HEK293 (cell line): ENCODE measurements around the gene MAPK9.

Source experiments
- CTCF ChIA-PET: fragments of 350-600 bp; formaldehyde crosslinking; extraction: SDS; loops from one replicate; lab custom pipeline; 2021; ENCODE audit warnings: antibody characterized with exemption; lab: Yijun Ruan, JAX
- POLR2A ChIA-PET: fragments of 300-600 bp; formaldehyde crosslinking; extraction: SDS; loops from one replicate; lab custom pipeline; 2020; ENCODE audit warnings: antibody characterized with exemption, inconsistent platforms; lab: Yijun Ruan, JAX
- H3K27ac ChIP-seq: fragments of 200-500 bp; sonication (Bioruptor generic); 2 replicates; pipeline ENCODE4 v1.5.1; 2014; ENCODE audit warnings: low read depth, low read length, control low read depth, inconsistent platforms; ENCODE audit errors: extremely low read depth
- H3K36me3 ChIP-seq, 2 experiments: fragments of 200-500 bp in 1 of 2; sonication (Bioruptor generic) in 1 of 2; 1 replicate in 1 of 2; 2 replicates in 1 of 2; pipeline ENCODE4 v1.5.1; 2014 to 2017; ENCODE audit warnings: inconsistent platforms in 2 of 2, low read length in 2 of 2; ENCODE audit not compliant: control insufficient read depth in 2 of 2, insufficient read depth in 1 of 2
- H3K4me1 ChIP-seq: fragments of 200-500 bp; sonication (Bioruptor generic); 2 replicates; pipeline ENCODE4 v1.5.1; 2014; ENCODE audit warnings: mild to moderate bottlenecking, low read length, inconsistent platforms; ENCODE audit not compliant: control insufficient read depth, insufficient read depth
- H3K4me3 ChIP-seq: 2 replicates; pipeline ENCODE4 v1.5.1; 2011; ENCODE audit warnings: low read depth, mild to moderate bottlenecking, control low read depth, low read length, moderate library complexity
- H3K9me3 ChIP-seq: fragments of 200-500 bp; sonication (Bioruptor generic); 2 replicates; pipeline ENCODE4 v1.5.1; 2014; ENCODE audit warnings: low read depth, low read length, inconsistent platforms; ENCODE audit not compliant: control insufficient read depth, insufficient read depth
- BCL11A ChIP-seq: fragments of 450-650 bp; formaldehyde crosslinking; IDR thresholded peaks from 2 replicates; pipeline ENCODE4 v1.5.1; 2016; ENCODE audit warnings: low read depth, missing biosample characterization, missing genetic modification characterization
- GLI4 ChIP-seq: fragments of 450-650 bp; formaldehyde crosslinking; IDR thresholded peaks from 2 replicates; pipeline ENCODE4 v1.5.1; 2016; ENCODE audit warnings: missing biosample characterization, missing genetic modification characterization
- GLIS1 ChIP-seq: fragments of 450-650 bp; formaldehyde crosslinking; IDR thresholded peaks from 2 replicates; pipeline ENCODE4 v1.5.1; 2016; ENCODE audit warnings: missing biosample characterization, missing genetic modification characterization
- GLIS2 ChIP-seq: fragments of 450-650 bp; formaldehyde crosslinking; IDR thresholded peaks from 2 replicates; pipeline ENCODE4 v1.5.1; 2016; ENCODE audit warnings: missing biosample characterization, missing genetic modification characterization
- HOXA7 ChIP-seq: sonication (generic); formaldehyde crosslinking; IDR thresholded peaks from 2 replicates; pipeline ENCODE4 v1.8.1; 2022; ENCODE audit warnings: missing genetic modification reagents, borderline replicate concordance
- KLF7 ChIP-seq: fragments of 450-650 bp; formaldehyde crosslinking; IDR thresholded peaks from 2 replicates; pipeline ENCODE4 v1.5.1; 2016; ENCODE audit warnings: missing biosample characterization, missing genetic modification characterization, borderline replicate concordance
- SP7 ChIP-seq: fragments of 450-650 bp; formaldehyde crosslinking; IDR thresholded peaks from 2 replicates; pipeline ENCODE4 v1.5.1; 2016; ENCODE audit warnings: missing biosample characterization, missing genetic modification characterization
- ZBTB1 ChIP-seq: fragments of 450-650 bp; formaldehyde crosslinking; IDR thresholded peaks from 2 replicates; pipeline ENCODE4 v1.5.1; 2016; ENCODE audit warnings: missing biosample characterization, missing genetic modification characterization
- ZBTB20 ChIP-seq: fragments of 450-650 bp; formaldehyde crosslinking; IDR thresholded peaks from 2 replicates; pipeline ENCODE4 v1.5.1; 2016; ENCODE audit warnings: missing biosample characterization, missing genetic modification characterization
- ZBTB7A ChIP-seq: fragments of 450-650 bp; formaldehyde crosslinking; IDR thresholded peaks from 2 replicates; pipeline ENCODE4 v1.5.1; 2016; ENCODE audit warnings: low read depth, missing biosample characterization, missing genetic modification characterization
- ZBTB8A ChIP-seq: fragments of 450-650 bp; formaldehyde crosslinking; IDR thresholded peaks from 2 replicates; pipeline ENCODE4 v1.5.1; 2016; ENCODE audit warnings: missing biosample characterization, missing genetic modification characterization
- ZFP37 ChIP-seq: fragments of 450-650 bp; formaldehyde crosslinking; IDR thresholded peaks from 2 replicates; pipeline ENCODE4 v1.5.1; 2016; ENCODE audit warnings: missing biosample characterization, missing genetic modification characterization
- ZNF112 ChIP-seq: fragments of 450-650 bp; formaldehyde crosslinking; IDR thresholded peaks from 2 replicates; pipeline ENCODE4 v1.5.0; 2017; ENCODE audit warnings: missing biosample characterization, missing genetic modification characterization
- ZNF133 ChIP-seq: fragments of 450-650 bp; formaldehyde crosslinking; IDR thresholded peaks from 2 replicates; pipeline ENCODE4 v1.5.1; 2016; ENCODE audit warnings: missing biosample characterization, missing genetic modification characterization
- ZNF157 ChIP-seq: fragments of 450-650 bp; formaldehyde crosslinking; IDR thresholded peaks from 2 replicates; pipeline ENCODE4 v1.5.1; 2016; ENCODE audit warnings: missing biosample characterization, missing genetic modification characterization
- ZNF18 ChIP-seq: fragments of 450-650 bp; formaldehyde crosslinking; IDR thresholded peaks from 2 replicates; pipeline ENCODE4 v1.5.1; 2016; ENCODE audit warnings: missing biosample characterization, missing genetic modification characterization
- ZNF184 ChIP-seq: fragments of 450-650 bp; IDR thresholded peaks from 2 replicates; pipeline ENCODE4 v1.5.1; 2018; ENCODE audit warnings: missing biosample characterization, mild to moderate bottlenecking, missing genetic modification characterization
- ZNF302 ChIP-seq: fragments of 450-650 bp; formaldehyde crosslinking; IDR thresholded peaks from 2 replicates; pipeline ENCODE4 v1.5.1; 2016; ENCODE audit warnings: missing biosample characterization, missing genetic modification characterization, low read depth
- ZNF335 ChIP-seq: fragments of 450-650 bp; formaldehyde crosslinking; conservative IDR thresholded peaks from 2 replicates; pipeline ENCODE4 v1.5.1; 2016; ENCODE audit warnings: missing biosample characterization, missing genetic modification characterization
- ZNF366 ChIP-seq: fragments of 450-650 bp; formaldehyde crosslinking; conservative IDR thresholded peaks from 2 replicates; pipeline ENCODE4 v1.5.1; 2016; ENCODE audit warnings: missing biosample characterization, missing genetic modification characterization
- ZNF404 ChIP-seq: fragments of 450-650 bp; formaldehyde crosslinking; IDR thresholded peaks from 2 replicates; pipeline ENCODE4 v1.5.1; 2017; ENCODE audit warnings: missing biosample characterization, missing genetic modification characterization
- ZNF416 ChIP-seq: fragments of 450-650 bp; formaldehyde crosslinking; IDR thresholded peaks from 2 replicates; pipeline ENCODE4 v1.5.1; 2016; ENCODE audit warnings: missing biosample characterization, missing genetic modification characterization
- ZNF501 ChIP-seq: fragments of 450-650 bp; formaldehyde crosslinking; IDR thresholded peaks from 2 replicates; pipeline ENCODE4 v1.5.1; 2016; ENCODE audit warnings: missing biosample characterization, missing genetic modification characterization
- ZNF585B ChIP-seq: fragments of 450-650 bp; formaldehyde crosslinking; IDR thresholded peaks from 2 replicates; pipeline ENCODE4 v1.5.1; 2016; ENCODE audit warnings: missing biosample characterization, missing genetic modification characterization
- ZNF658 ChIP-seq: fragments of 450-650 bp; formaldehyde crosslinking; IDR thresholded peaks from 2 replicates; pipeline ENCODE4; 2016; ENCODE audit warnings: missing biosample characterization, missing genetic modification characterization
- ZNF660 ChIP-seq: fragments of 450-650 bp; IDR thresholded peaks from 2 replicates; pipeline ENCODE4 v1.5.1; 2018; ENCODE audit warnings: missing biosample characterization, mild to moderate bottlenecking, missing genetic modification characterization
- ZSCAN4 ChIP-seq: fragments of 450-650 bp; formaldehyde crosslinking; IDR thresholded peaks from 2 replicates; pipeline ENCODE4 v1.5.1; 2017; ENCODE audit warnings: missing biosample characterization, missing genetic modification characterization
- TF ChIP-seq, protein P1 (sequence below): fragments of 450-650 bp; formaldehyde crosslinking; IDR thresholded peaks from 2 replicates; pipeline ENCODE4 v1.5.1; 2016; ENCODE audit warnings: missing biosample characterization, missing genetic modification characterization

Gene MAPK9

DNA sequence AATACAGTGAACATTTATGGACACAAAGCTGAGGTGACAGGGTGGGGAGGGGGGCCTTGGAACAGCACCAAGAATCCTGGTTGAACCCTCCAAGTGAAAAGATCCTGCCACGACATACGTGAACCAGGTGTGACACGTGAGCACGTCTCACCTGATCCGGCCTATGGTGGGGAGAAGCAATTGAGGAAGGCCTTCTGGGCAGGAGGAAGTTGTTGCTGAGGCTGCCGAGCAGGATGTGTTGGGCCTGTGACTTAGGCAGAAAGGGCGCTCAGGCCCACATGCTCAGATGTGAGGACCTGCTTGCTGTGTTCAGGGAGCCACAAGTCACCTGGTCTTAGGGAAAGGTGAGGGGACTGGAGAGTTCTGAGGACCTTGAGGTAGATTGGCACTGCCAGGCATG, 2.5 kb upstream of the MAPK9 start:
- Histone ChIP-seq H3K9me3 (no peaks in the 10 kb centered on the region), H3K4me1 (0 out of 2 replicates have a peak, but pooled peaks cover 2% of the 10 kb centered on the region), H3K27ac (no peak overlapping the region), H3K4me3 (no peak overlapping the region), H3K36me3 (peaks cover 4 to 10% of the 10 kb centered on the region in 2 experiments; a peak in 2 of 3 replicates)
- CTCF ChIA-PET: interaction anchor here (0.6 to 5.6 kb wide), 16 partner anchors 8 to 471 kb away, joined by 3 to 47 read pairs (median 6); no protein-coding TSS in a partner anchor
- TF ChIP-seq, protein P1, sequence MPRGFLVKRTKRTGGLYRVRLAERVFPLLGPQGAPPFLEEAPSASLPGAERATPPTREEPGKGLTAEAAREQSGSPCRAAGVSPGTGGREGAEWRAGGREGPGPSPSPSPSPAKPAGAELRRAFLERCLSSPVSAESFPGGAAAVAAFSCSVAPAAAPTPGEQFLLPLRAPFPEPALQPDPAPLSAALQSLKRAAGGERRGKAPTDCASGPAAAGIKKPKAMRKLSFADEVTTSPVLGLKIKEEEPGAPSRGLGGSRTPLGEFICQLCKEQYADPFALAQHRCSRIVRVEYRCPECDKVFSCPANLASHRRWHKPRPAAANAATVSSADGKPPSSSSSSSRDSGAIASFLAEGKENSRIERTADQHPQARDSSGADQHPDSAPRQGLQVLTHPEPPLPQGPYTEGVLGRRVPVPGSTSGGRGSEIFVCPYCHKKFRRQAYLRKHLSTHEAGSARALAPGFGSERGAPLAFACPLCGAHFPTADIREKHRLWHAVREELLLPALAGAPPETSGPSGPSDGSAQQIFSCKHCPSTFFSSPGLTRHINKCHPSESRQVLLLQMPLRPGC (tag by site-specific recombination): no peak
- no peak for TF ChIP-seq ZNF366
- TF ChIP-seq ZFP37 (tag by site-specific recombination): no peak
- no peak for TF ChIP-seq ZBTB7A
- TF ChIP-seq ZNF157: no peak
- TF ChIP-seq ZNF501: no peak
- TF ChIP-seq ZNF585B (tag by site-specific recombination): no peak
- no peak for TF ChIP-seq ZNF416
- TF ChIP-seq ZNF112 (tag by site-specific recombination): no peak
- no peak for TF ChIP-seq BCL11A (tag by site-specific recombination)
- no peak for TF ChIP-seq ZNF18 (tag by site-specific recombination)
- no peak for TF ChIP-seq HOXA7 (CRISPR knock-in tag)
- no peak for TF ChIP-seq ZNF302 (tag by site-specific recombination)
- no peak for TF ChIP-seq ZNF184 (tag by site-specific recombination)
- TF ChIP-seq GLI4: no peak
- POLR2A ChIA-PET: no interaction called here

GRCh38 chr5:180291234-180291940, 496 bp downstream of the MAPK9 start:
- H3K36me3 ChIP-seq: peaks cover 7 to 22% of the 10 kb centered on the region in 2 experiments
- ChIA-PET POLR2A (no interaction called here), CTCF (interaction anchor here (0.6 to 2.8 kb wide), 7 partner anchors 30 to 180 kb away, joined by 3 to 11 read pairs (median 4); partner anchors contain the start of gene RASGEF1C)
- peak overlapping the region; percentile 90 for H3K4me3 ChIP-seq
- H3K27ac ChIP-seq: peak overlapping the region; percentile 45; the same call in 1 of the 2 replicates
- TF ChIP-seq ZSCAN4 (no peak), SP7 (tag by site-specific recombination) (no peak), GLIS1 (tag by site-specific recombination) (peak; percentile 47; the same call in 1 of the 2 replicates), GLIS2 (tag by site-specific recombination) (0 out of 2 replicates have a peak, but pooled peaks have one; percentile 46), ZBTB1 (no peak), ZBTB8A (tag by site-specific recombination) (peak; percentile 47; the same call in 1 of the 2 replicates), ZNF133 (tag by site-specific recombination) (no peak), ZNF658 (tag by site-specific recombination) (no peak), ZNF404 (tag by site-specific recombination) (no peak), KLF7 (no peak), ZNF335 (peak; percentile 53), ZBTB7A (no peak), ZNF660 (tag by site-specific recombination) (peak; percentile 43; the same call in 1 of the 2 replicates), ZBTB20 (tag by site-specific recombination) (peak; percentile 94)
- 0 out of 2 replicates have a peak, but pooled peaks cover 3% of the 10 kb centered on the region for H3K4me1 ChIP-seq
- no peaks in the 10 kb centered on the region for H3K9me3 ChIP-seq
